Measurements from ENCODE around the gene GABPB1.

GRCh38 chr15:50295966-50296365 is 59.0 kb downstream of the GABPB1 start:
- TF ChIP-seq CTCF (IDR thresholded peaks at IDR 0.05; ENCODE audit: low read length): no peak
- TF ChIP-seq EZH2 (IDR thresholded peaks at IDR 0.05; ENCODE audit: borderline replicate concordance, low read length): no peak
